Suprapubic skin (tissue), 4 donors: ENCODE measurements around the gene TAX1BP1.

Experiments used
- CTCF ChIP-seq, 2 donors: fragments of 200-600 bp in 1 of 2; fragments of 450-650 bp in 1 of 2; sonication (generic) in 1 of 2; IDR thresholded peaks; one replicate each; pipeline ENCODE4 v1.5.1; 2016 to 2019; ENCODE audit warnings: antibody characterized with exemption in 2 of 2, mild to moderate bottlenecking in 1 of 2, moderate library complexity in 1 of 2
- POLR2A ChIP-seq, 2 donors: fragments of 450-650 bp; IDR thresholded peaks; one replicate each; pipeline ENCODE4 v1.6.1; 2017; ENCODE audit warnings: antibody characterized with exemption in 2 of 2, mild to moderate bottlenecking in 2 of 2, moderate library complexity in 2 of 2
- POLR2AphosphoS5 ChIP-seq, 3 donors: sonication (generic); formaldehyde crosslinking; IDR thresholded peaks; one replicate each; pipeline ENCODE4 v1.6.1; 2017; ENCODE audit warnings: antibody characterized with exemption in 3 of 3

- TF ChIP-seq CTCF (IDR thresholded peaks at IDR 0.05) (no peak), POLR2AphosphoS5 (IDR thresholded peaks at IDR 0.05) (no peak), POLR2A (IDR thresholded peaks at IDR 0.05) (no peak)
These were observed 16.9 kb upstream of the TAX1BP1 start for GRCh38 chr7:27723085-27723484.
